A673 (cell line): ENCODE measurements around the gene TCEA2.

Experiments used
- EZH2 ChIP-seq: fragments of 200-600 bp; sonication (generic); IDR thresholded peaks from 2 replicates; pipeline ENCODE4 v1.6.1; 2017; ENCODE audit warnings: borderline replicate concordance, low read depth, mild to moderate bottlenecking, mixed read lengths, antibody characterized with exemption, low read length; ENCODE audit not compliant: poor library complexity, severe bottlenecking
- TF ChIP-seq, protein P1 (sequence below): fragments of 300-800, 200-600 bp; sonication (generic); conservative IDR thresholded peaks from 2 replicates; pipeline ENCODE4 v1.5.1; 2017; ENCODE audit warnings: low read depth, mild to moderate bottlenecking, antibody characterized with exemption, low read length, moderate library complexity, mixed read lengths

DNA sequence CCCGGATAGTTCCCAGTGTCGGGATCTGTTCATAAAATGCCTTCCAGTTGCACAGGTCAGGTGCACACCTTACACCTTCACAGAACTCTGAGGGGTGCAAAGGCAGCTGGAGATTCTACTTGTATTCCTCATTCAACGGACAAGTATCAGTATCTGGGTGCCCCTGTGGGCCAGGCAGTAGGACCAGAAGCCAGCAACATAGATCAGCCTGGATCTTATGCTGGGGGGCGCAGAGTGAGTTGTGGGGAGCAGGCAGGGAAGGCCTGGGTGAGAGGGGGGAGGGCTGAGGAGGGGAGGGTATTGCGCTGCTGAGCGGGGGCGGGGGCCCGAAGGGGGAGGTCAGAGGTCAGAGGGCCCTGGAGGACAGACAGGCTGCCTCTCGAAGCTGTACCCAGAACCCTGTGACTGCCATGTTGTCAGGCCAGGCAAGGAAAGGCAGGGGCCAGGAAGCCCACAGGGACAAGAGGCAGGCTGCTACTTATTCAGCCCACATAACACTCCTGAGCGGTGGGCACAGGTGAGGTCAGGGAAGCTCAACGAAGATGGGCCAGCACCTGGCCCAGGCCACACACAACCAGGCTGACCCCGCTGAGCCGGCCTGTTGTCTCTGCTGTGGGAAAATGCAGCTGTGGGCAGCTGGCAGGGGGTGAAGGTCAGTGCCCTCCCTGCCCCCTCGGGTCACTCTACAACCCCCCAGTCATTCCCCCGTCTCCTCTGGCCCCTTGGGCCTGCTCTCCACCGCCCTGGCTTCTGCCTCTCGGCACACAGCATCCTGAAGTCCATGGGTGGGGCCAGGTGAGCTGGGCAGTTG is 18.0 kb downstream of the TCEA2 start:
- TF ChIP-seq, protein P1, sequence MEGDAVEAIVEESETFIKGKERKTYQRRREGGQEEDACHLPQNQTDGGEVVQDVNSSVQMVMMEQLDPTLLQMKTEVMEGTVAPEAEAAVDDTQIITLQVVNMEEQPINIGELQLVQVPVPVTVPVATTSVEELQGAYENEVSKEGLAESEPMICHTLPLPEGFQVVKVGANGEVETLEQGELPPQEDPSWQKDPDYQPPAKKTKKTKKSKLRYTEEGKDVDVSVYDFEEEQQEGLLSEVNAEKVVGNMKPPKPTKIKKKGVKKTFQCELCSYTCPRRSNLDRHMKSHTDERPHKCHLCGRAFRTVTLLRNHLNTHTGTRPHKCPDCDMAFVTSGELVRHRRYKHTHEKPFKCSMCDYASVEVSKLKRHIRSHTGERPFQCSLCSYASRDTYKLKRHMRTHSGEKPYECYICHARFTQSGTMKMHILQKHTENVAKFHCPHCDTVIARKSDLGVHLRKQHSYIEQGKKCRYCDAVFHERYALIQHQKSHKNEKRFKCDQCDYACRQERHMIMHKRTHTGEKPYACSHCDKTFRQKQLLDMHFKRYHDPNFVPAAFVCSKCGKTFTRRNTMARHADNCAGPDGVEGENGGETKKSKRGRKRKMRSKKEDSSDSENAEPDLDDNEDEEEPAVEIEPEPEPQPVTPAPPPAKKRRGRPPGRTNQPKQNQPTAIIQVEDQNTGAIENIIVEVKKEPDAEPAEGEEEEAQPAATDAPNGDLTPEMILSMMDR: no peak
- TF ChIP-seq EZH2: no peak
